Astrocyte of the cerebellum (primary cell): ENCODE data around the gene TENM4.

ENCODE experiments used
- DNase-seq: peaks from one replicate; pipeline ENCODE4 v3.0.0-alpha.2; 2011; ENCODE audit warnings: low read depth
- H3K4me3 ChIP-seq: 2 replicates; pipeline ENCODE4 v1.5.1; 2011; ENCODE audit warnings: mild to moderate bottlenecking, low read depth, low read length, moderate library complexity
- CTCF ChIP-seq: IDR thresholded peaks from 2 replicates; pipeline ENCODE4 v1.5.1; 2012; ENCODE audit warnings: low read length, low read depth, moderate library complexity, mild to moderate bottlenecking; ENCODE audit errors: missing control alignments
- in situ Hi-C: cut with HindIII; loops from 2 replicates; pipeline ENCODE4 v1.10.0; 2017; ENCODE audit warnings: low sequenced_read_pairs

The TENM4 gene

GRCh38 chr11:79081471-79082031, 359.3 kb downstream of the TENM4 start:
- TF ChIP-seq CTCF = no peak
- DNase-seq = peak; percentile 43
- in situ Hi-C loops = no loop called here

GRCh38 chr11:79080551-79080950, 360.3 kb downstream of the TENM4 start:
- no peak overlapping the region for H3K4me3 ChIP-seq
- in situ Hi-C loops = no loop called here
- TF ChIP-seq CTCF = no peak
- no peak for DNase-seq

More at GRCh38 chr11:79081471-79082031, 359.3 kb downstream of the TENM4 start:
- H3K4me3 ChIP-seq = no peak overlapping the region

GRCh38 chr11:79078999-79079398, 361.8 kb downstream of the TENM4 start:
- H3K4me3 ChIP-seq = no peak overlapping the region
- TF ChIP-seq CTCF = no peak
- in situ Hi-C loops = no loop called here
- no peak for DNase-seq

- no peak for DNase-seq
- TF ChIP-seq CTCF = no peak
- in situ Hi-C loops = no loop called here
- H3K4me3 ChIP-seq = no peak overlapping the region
Measured at GRCh38 chr11:79078456-79078855, 362.4 kb downstream of the TENM4 start.

- no peak for DNase-seq
- no peak overlapping the region for H3K4me3 ChIP-seq
- in situ Hi-C loops = no loop called here
- no peak for TF ChIP-seq CTCF
Measured at GRCh38 chr11:79077702-79078330, 363.0 kb downstream of the TENM4 start.

GRCh38 chr11:79076526-79077115, 364.2 kb downstream of the TENM4 start:
- TF ChIP-seq CTCF = peak; percentile 63
- in situ Hi-C loops = no loop called here
- no peak for DNase-seq
- no peak overlapping the region for H3K4me3 ChIP-seq
